Nephron progenitor cell (in vitro differentiated cells): ENCODE measurements around the gene CCL26.
"Not testable (repeated sequence)": the region's sequence is repeated elsewhere in the genome, so short reads cannot be mapped to it uniquely, and the experiment has no call there.

Experiments
- DNase-seq: peaks from one replicate; pipeline ENCODE4 v3.0.0; 2021
- H3K27ac Mint-ChIP-seq: 2 replicates; pipeline ENCODE4 v1.8.0; 2021; ENCODE audit warnings: mild to moderate bottlenecking, moderate library complexity, mixed read lengths
- H3K27me3 Mint-ChIP-seq: 2 replicates; pipeline ENCODE4 v1.8.0; 2021; ENCODE audit warnings: mild to moderate bottlenecking, low read depth, mixed read lengths; ENCODE audit not compliant: poor library complexity
- H3K36me3 Mint-ChIP-seq: 2 replicates; pipeline ENCODE4 v1.8.0; 2021; ENCODE audit warnings: low read depth, mixed read lengths
- H3K4me1 Mint-ChIP-seq: 2 replicates; pipeline ENCODE4 v1.8.0; 2021; ENCODE audit warnings: mixed read lengths
- H3K4me3 Mint-ChIP-seq: 2 replicates; pipeline ENCODE4 v1.8.0; 2021; ENCODE audit warnings: mild to moderate bottlenecking, moderate library complexity, mixed read lengths
- H3K9me3 Mint-ChIP-seq: 2 replicates; pipeline ENCODE4 v1.8.0; 2021; ENCODE audit warnings: mild to moderate bottlenecking, moderate library complexity, mixed read lengths
- TF ChIP-seq, protein P1 (sequence below): fragments of 200-600 bp; sonication (generic); IDR thresholded peaks from 2 replicates; pipeline ENCODE4 v1.5.0; 2021; ENCODE audit warnings: antibody characterized with exemption

Gene CCL26

DNA sequence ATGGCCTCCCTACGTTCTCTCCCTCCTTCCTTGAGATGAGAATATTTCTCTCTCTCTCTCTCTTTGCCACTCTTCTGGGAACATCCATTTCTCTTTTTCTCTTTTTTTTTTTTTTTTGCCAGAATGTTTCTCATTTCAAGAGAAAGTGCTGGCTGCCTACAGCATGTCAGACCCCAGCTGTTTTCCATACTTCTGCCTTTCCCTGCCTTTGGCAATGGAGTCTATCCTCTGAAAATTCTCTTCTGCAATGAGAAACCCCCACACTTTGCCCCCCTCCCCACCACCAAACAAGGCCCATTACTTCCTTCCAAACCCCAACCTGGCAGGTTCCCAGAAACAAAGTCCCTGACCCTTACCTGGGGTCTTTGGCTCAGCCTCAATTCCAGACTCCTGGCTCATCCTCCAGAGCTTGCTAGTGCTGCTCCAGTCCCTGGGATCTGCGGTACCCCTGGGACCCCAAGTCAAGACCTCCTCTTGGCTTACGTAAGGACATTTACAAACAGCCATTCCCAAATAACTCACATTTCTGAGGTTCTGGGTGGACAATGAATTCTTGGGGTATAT is 17.4 kb upstream of the CCL26 start:
- Mint-ChIP-seq H3K27ac (no peak overlapping the region), H3K4me1 (no peaks in the 10 kb centered on the region), H3K4me3 (no peak overlapping the region), H3K27me3 (peaks cover 3% of the 10 kb centered on the region), H3K36me3 (no peaks in the 10 kb centered on the region), H3K9me3 (no peaks in the 10 kb centered on the region)
- no peak for DNase-seq
- TF ChIP-seq, protein P1, sequence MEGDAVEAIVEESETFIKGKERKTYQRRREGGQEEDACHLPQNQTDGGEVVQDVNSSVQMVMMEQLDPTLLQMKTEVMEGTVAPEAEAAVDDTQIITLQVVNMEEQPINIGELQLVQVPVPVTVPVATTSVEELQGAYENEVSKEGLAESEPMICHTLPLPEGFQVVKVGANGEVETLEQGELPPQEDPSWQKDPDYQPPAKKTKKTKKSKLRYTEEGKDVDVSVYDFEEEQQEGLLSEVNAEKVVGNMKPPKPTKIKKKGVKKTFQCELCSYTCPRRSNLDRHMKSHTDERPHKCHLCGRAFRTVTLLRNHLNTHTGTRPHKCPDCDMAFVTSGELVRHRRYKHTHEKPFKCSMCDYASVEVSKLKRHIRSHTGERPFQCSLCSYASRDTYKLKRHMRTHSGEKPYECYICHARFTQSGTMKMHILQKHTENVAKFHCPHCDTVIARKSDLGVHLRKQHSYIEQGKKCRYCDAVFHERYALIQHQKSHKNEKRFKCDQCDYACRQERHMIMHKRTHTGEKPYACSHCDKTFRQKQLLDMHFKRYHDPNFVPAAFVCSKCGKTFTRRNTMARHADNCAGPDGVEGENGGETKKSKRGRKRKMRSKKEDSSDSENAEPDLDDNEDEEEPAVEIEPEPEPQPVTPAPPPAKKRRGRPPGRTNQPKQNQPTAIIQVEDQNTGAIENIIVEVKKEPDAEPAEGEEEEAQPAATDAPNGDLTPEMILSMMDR, result no peak

DNA sequence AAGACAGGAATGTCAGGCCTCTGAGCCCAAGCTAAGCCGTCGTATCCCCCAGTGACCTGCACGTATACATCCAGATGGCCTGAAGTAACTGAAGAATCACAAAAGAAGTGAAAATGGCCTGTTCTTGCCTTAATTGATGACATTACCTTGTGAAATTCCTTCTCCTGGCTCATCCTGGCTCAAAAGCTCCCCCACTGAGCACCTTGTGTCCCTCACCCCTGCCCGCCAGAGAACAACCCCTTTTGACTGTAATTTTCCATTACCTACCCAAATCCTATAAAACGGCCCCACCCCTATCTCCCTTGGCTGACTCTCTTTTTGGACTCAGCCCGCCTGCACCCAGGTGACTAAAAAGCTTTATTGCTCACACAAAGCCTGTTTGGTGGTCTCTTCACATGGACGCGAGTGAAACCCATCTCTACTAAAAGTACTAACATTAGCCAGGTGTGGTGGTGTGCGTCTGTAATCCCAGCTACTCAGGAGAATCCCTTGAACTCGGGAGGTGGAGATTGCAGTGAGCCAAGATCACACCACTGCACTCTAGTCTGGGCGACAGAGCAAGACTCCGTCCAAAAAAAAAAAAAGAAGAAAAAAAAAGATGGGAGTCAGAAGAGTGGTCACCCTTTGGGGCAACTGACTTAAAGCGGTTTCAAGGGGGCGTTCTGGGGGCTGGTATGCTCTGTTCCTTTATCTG is 16.3 kb upstream of the CCL26 start:
- not testable (repeated sequence) for DNase-seq, H3K4me3 Mint-ChIP-seq, H3K9me3 Mint-ChIP-seq, H3K36me3 Mint-ChIP-seq, H3K27me3 Mint-ChIP-seq, H3K27ac Mint-ChIP-seq, H3K4me1 Mint-ChIP-seq

DNA sequence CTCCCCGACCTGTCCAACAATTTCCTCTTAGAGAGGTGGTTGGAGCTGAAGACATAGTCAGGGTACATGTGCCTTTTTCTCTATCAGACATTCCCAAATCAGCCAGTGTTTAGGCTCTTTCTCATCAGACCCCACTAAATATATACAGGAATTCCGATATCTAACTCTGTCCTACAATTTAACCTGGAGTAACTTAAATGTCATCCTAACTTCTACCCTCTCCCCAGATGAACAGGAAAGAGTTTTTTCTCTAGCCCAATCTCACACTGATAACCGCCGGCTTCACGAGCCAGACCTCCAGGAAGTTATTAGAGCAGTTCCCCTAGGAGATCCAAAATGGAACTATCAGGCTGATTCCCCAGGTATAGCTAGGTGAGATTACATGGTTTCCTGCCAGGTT is 11.0 kb upstream of the CCL26 start:
- DNase-seq, H3K27ac Mint-ChIP-seq, H3K4me3 Mint-ChIP-seq: not testable (repeated sequence)
- H3K36me3 Mint-ChIP-seq, result peaks cover 17% of the 10 kb centered on the region
- H3K27me3 Mint-ChIP-seq, result peaks cover 12% of the 10 kb centered on the region
- peaks cover 26% of the 10 kb centered on the region for H3K4me1 Mint-ChIP-seq
- peaks cover 25% of the 10 kb centered on the region for H3K9me3 Mint-ChIP-seq

DNA sequence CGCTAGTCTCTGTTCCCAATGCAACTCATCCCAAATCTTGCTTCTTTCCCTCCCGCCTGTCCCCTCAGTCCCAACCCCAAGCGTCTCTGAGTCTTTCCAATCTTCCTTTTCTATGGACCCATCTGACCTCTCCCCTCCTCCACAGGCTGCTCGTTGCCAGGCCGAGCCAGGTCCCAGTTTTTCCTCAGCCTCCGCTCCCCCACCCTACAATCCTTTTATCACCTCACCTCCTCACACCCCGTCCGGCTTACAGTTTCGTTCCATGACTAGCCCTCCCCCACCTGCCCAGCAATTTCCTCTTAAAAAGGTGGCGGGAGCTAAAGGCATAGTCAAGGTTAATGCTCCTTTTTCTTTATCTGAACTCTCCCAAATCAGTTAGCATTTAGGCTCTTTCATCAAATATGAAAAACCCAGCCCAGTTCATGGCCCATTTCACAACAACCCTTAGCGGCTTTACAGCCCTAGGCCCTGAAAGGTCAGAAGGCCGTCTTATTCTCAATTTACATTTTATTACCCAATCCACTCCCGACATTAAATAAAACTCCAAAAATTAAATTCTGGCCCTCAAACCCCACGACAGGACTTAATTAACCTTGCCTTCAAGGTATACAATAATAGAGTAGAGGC is 8.7 kb upstream of the CCL26 start:
- not testable (repeated sequence) for DNase-seq
- Mint-ChIP-seq H3K27ac (peak overlapping the region; percentile 16), H3K36me3 (peaks cover 17% of the 10 kb centered on the region), H3K27me3 (peaks cover 12% of the 10 kb centered on the region), H3K9me3 (peaks cover 25% of the 10 kb centered on the region), H3K4me3 (peak overlapping the region; percentile 23), H3K4me1 (peaks cover 26% of the 10 kb centered on the region)

DNA sequence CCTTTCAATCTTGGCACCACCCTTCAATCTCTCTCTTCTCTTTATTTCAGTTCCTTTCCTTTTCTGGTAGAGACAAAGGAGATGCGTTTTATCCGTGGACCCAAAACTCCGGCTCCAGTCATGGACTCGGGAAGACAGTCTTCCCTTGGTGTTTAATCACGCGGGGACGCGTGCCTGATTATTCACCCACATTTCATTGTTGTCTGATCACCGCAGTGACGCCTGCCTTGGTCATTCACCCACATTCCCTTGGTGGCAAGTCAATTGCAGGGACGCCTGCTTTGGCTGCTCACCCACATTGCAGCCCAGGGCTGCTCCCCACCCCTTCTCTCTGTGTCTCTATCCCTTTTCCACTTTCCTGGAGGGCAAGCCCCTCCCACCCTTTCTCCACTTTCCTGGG is 7.5 kb upstream of the CCL26 start:
- Mint-ChIP-seq H3K36me3 (peaks cover 17% of the 10 kb centered on the region), H3K27ac (peak overlapping the region; percentile 36), H3K27me3 (peaks cover 14% of the 10 kb centered on the region), H3K9me3 (peaks cover 25% of the 10 kb centered on the region), H3K4me1 (peaks cover 26% of the 10 kb centered on the region)
- DNase-seq, H3K4me3 Mint-ChIP-seq: not testable (repeated sequence)

DNA sequence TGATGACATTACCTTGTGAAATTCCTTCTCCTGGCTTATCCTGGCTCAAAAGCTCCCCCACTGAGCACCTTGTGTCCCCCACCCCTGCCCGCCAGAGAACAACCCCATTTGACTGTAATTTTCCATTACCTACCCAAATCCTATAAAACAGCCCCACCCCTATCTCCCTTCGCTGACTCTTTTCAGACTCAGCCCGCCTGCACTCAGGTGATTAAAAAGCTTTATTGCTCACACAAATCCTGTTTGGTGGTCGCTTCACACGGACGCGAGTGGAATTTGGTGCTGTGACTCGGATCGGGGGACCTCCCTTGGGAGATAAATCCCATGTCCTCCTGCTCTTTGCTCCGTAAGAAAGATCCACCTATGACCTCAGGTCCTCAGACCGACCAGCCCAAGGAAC is 7.0 kb upstream of the CCL26 start:
- peaks cover 26% of the 10 kb centered on the region for H3K4me1 Mint-ChIP-seq
- not testable (repeated sequence) for H3K27ac Mint-ChIP-seq, DNase-seq, H3K4me3 Mint-ChIP-seq
- H3K36me3 Mint-ChIP-seq, result peaks cover 17% of the 10 kb centered on the region
- H3K27me3 Mint-ChIP-seq, result peaks cover 14% of the 10 kb centered on the region
- peaks cover 25% of the 10 kb centered on the region for H3K9me3 Mint-ChIP-seq

DNA sequence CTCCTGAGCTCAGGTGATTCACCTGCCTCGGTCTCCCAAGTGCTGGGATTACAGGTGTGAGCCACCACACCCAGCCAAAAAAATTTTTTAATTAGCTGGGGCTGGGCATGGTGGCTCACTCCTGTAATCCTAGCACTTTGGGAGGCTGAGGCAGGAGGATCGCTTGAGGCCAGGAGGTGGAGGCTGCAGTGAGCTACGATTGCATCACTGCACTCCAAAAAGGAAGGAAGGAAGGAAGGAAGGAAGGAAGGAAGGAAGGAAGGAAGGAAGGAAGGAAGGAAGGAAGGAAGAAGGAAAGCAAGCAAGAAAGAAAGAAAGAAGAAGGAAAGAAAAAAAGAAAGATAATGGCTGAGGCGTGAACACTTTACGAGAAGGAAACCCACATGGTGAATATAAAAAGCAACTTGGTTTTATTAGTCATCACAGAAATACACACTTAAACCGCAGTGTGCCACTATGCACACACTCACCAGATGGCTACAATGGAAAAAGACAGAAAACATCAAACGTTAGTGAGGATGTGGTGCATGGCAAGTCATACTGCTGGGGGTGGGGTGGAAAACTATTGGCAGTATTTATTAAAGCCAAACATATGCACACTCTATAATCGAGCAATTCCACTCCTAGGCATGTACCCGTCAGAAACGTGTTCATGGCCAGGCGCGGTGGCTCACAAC is 4.4 kb upstream of the CCL26 start:
- Mint-ChIP-seq H3K9me3 (peaks cover 7% of the 10 kb centered on the region), H3K4me3 (no peak overlapping the region), H3K4me1 (peaks cover 38% of the 10 kb centered on the region), H3K27me3 (peaks cover 7% of the 10 kb centered on the region), H3K36me3 (peaks cover under 1% of the 10 kb centered on the region), H3K27ac (no peak overlapping the region)
- DNase-seq, result no peak
- TF ChIP-seq, protein P1, result no peak

DNA sequence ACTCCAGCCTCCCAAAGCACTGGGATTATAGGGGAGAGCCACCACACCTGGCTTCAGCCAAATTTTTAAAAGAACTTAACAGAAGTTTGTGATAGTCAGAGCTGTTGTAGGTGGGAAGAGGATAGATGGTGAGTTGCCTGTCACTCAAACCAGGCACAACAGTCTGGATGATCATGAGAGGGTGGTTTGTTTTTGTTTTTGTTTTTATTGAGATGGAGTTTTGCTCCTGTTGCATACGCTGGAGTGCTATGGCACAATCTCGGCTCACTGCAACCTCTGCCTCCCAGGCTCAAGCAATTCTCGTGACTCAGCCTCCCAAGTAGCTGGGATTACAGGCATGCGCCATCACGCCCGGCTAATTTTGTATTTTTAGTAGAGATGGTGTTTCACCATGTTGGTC is 1.9 kb upstream of the CCL26 start:
- DNase-seq, H3K27me3 Mint-ChIP-seq, H3K27ac Mint-ChIP-seq, H3K4me3 Mint-ChIP-seq, H3K9me3 Mint-ChIP-seq, H3K36me3 Mint-ChIP-seq: not testable (repeated sequence)
- peaks cover 14% of the 10 kb centered on the region for H3K4me1 Mint-ChIP-seq
